ENCODE measurements around the gene AKR1A1. TPM values are rescaled to one million over a fixed set of nuclear protein-coding genes. Genes with fewer than 3 reads are reported as not detected.

The AKR1A1 gene
- total RNA-seq, 1 experiment from 2014 or later, result 111 TPM

GRCh38 chr1:45545553-45546310 is 4.9 kb upstream of the AKR1A1 start:
- H3K27me3 Mint-ChIP-seq (ENCODE audit: unreplicated experiment), result no peaks in the 10 kb centered on the region
- peaks cover 32% of the 10 kb centered on the region for H3K4me1 Mint-ChIP-seq (ENCODE audit: low read depth, unreplicated experiment)
- TF ChIP-seq CTCF (IDR thresholded peaks at IDR 0.05; ENCODE audit: unreplicated experiment), result no peak
- no peaks in the 10 kb centered on the region for H3K9me3 Mint-ChIP-seq (ENCODE audit: low read depth, unreplicated experiment)
- intact Hi-C loops (cut with micrococcal nuclease; ENCODE audit: unreplicated experiment), result loop anchor here (1.0 kb wide), 1 partner anchor 19 kb away; no protein-coding TSS in a partner anchor
- CTCF ChIA-PET, result interaction anchor here (0.5 to 1.0 kb wide), 3 partner anchors 11 to 731 kb away, joined by 3 to 4 read pairs (median 3); no protein-coding TSS in a partner anchor
- no peak for DNase-seq
- H3K27ac Mint-ChIP-seq (ENCODE audit: unreplicated experiment), result peak overlapping the region; percentile 4
- peaks cover 7% of the 10 kb centered on the region for H3K36me3 Mint-ChIP-seq (ENCODE audit: insufficient read depth, unreplicated experiment)
- BruUV-seq (replicated peaks), result no TSS peak
- no peak overlapping the region for H3K4me3 Mint-ChIP-seq (ENCODE audit: low read depth, unreplicated experiment)

GRCh38 chr1:45551684-45552083 is 1.1 kb downstream of the AKR1A1 start:
- Mint-ChIP-seq H3K27me3 (ENCODE audit: unreplicated experiment) (no peaks in the 10 kb centered on the region), H3K27ac (ENCODE audit: unreplicated experiment) (peak overlapping the region; percentile 87), H3K36me3 (ENCODE audit: insufficient read depth, unreplicated experiment) (peaks cover 42% of the 10 kb centered on the region), H3K4me3 (ENCODE audit: low read depth, unreplicated experiment) (peak overlapping the region; percentile 77), H3K9me3 (ENCODE audit: low read depth, unreplicated experiment) (no peaks in the 10 kb centered on the region), H3K4me1 (ENCODE audit: low read depth, unreplicated experiment) (peaks cover 15% of the 10 kb centered on the region)
- intact Hi-C loops (cut with micrococcal nuclease; ENCODE audit: unreplicated experiment), result loop anchor here (2.0 kb wide), 1 partner anchor 29 kb away; no protein-coding TSS in a partner anchor
- no TSS peak for BruUV-seq (replicated peaks)
- no peak for TF ChIP-seq CTCF (IDR thresholded peaks at IDR 0.05; ENCODE audit: unreplicated experiment)
- DNase-seq, result no peak
- CTCF ChIA-PET, result interaction anchor here (0.6 to 2.2 kb wide), 5 partner anchors 17 to 845 kb away, joined by 3 to 10 read pairs (median 4); partner anchors contain the start of gene PRDX1

- H3K9me3 Mint-ChIP-seq (ENCODE audit: low read depth, unreplicated experiment), result no peaks in the 10 kb centered on the region
- peaks cover 15% of the 10 kb centered on the region for H3K4me1 Mint-ChIP-seq (ENCODE audit: low read depth, unreplicated experiment)
- no peak for DNase-seq
- peak overlapping the region; percentile 77 for H3K4me3 Mint-ChIP-seq (ENCODE audit: low read depth, unreplicated experiment)
- no peak for TF ChIP-seq CTCF (IDR thresholded peaks at IDR 0.05; ENCODE audit: unreplicated experiment)
- BruUV-seq (replicated peaks), result no TSS peak
- H3K27ac Mint-ChIP-seq (ENCODE audit: unreplicated experiment), result peak overlapping the region; percentile 21
- H3K27me3 Mint-ChIP-seq (ENCODE audit: unreplicated experiment), result no peaks in the 10 kb centered on the region
- CTCF ChIA-PET, result interaction anchor here (0.6 to 0.7 kb wide), 3 partner anchors 17 to 667 kb away, joined by 3 to 4 read pairs (median 3); no protein-coding TSS in a partner anchor
- H3K36me3 Mint-ChIP-seq (ENCODE audit: insufficient read depth, unreplicated experiment), result peaks cover 43% of the 10 kb centered on the region
- intact Hi-C loops (cut with micrococcal nuclease; ENCODE audit: unreplicated experiment), result no loop called here
Measured at GRCh38 chr1:45552331-45552730, 1.7 kb downstream of the AKR1A1 start.

GRCh38 chr1:45554198-45554597 is 3.6 kb downstream of the AKR1A1 start:
- DNase-seq, result no peak
- Mint-ChIP-seq H3K4me3 (ENCODE audit: low read depth, unreplicated experiment) (no peak overlapping the region), H3K27me3 (ENCODE audit: unreplicated experiment) (no peaks in the 10 kb centered on the region), H3K36me3 (ENCODE audit: insufficient read depth, unreplicated experiment) (peaks cover 47% of the 10 kb centered on the region), H3K4me1 (ENCODE audit: low read depth, unreplicated experiment) (peaks cover 15% of the 10 kb centered on the region), H3K27ac (ENCODE audit: unreplicated experiment) (no peak overlapping the region), H3K9me3 (ENCODE audit: low read depth, unreplicated experiment) (no peaks in the 10 kb centered on the region)
- CTCF ChIA-PET, result no interaction called here
- no TSS peak for BruUV-seq (replicated peaks)
- no peak for TF ChIP-seq CTCF (IDR thresholded peaks at IDR 0.05; ENCODE audit: unreplicated experiment)
- intact Hi-C loops (cut with micrococcal nuclease; ENCODE audit: unreplicated experiment), result no loop called here

Data from Calu3 (cell line).